Stimulated activated CD4-positive, alpha-beta T cell treated with anti-CD3 and anti-CD28 coated beads, Interleukin-4, amount 100 ng/mL, for 48 hours (primary cell): ENCODE results near the gene MME.
"Not testable (repeated sequence)": the region's sequence is repeated elsewhere in the genome, so short reads cannot be mapped to it uniquely, and the experiment has no call there.

ENCODE experiments used
- DNase-seq, 2 donors: peaks; one replicate each; pipeline ENCODE4 v3.0.0-alpha.2; 2020; ENCODE audit warnings: low read depth in 2 of 2

The MME gene

GRCh38 chr3:155084567-155084966 is 4.4 kb downstream of the MME start:
- DNase-seq = no peak

DNA sequence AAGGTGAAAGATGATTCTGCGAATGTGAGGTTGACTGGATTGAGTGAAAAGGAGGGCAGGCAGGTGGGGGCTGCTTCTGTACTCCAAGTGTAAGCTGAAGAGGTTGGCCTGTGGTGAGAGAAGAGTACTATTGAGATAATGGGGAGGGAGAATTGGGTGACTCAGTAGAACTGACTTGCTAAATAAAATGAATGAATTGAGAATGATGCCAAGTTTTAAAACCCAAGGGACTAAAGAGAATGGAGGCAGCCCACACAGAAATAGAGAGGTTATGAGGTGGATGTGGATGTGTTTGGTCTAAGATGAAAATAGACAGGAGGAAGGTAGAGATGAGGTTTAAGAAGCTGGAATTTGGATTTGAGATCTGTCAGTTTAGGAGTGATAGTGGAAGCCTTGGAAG is 5.9 kb downstream of the MME start:
- DNase-seq = no peak

DNA sequence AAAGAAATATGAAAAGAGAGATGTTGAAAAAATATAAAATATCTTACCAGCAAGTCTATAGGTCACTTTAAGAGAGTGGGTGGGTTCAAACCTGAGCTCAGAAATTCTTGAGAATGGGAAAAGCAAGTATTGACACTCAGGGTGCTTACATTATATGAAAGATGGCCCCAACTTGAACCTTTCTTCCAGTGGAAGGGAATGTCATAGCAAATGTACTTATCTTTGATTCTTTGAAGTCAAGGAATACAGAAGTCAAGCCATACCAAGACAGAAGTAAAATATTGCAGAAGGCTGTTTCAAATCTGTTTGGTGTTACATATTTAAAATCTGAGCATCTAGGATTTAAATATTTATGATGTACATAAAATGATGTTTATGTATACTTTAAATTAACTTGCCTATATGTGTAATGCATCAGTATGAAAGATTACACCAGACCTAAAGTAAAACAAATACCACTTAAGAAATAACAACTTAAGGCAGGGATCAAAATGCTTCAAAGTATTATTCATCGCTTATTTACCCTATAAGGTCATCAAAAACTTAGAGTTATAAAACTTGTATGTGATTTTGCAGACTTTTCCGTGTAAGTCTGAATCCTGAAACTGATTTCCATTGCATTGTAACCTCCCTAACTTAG is 8.7 kb downstream of the MME start:
- DNase-seq = no peak

DNA sequence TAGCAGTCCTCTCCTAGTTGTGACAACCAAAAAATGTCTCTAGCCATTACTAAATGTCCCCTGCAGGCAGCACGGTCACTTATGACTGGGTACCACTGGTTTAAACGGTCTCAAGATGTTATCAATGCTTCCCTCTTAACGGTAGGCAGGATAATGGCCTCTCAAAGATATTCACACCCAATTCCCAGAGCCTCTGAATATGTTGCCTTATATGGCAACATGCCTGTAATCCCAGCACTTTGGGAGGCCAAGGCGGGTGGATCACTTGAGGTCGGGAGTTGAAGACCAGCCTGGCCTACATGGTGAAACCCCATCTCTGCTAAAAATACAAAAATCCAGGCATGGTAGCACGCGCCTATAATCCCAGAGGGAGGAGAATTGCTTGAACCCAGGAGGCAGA is 9.4 kb downstream of the MME start:
- DNase-seq = no peak

- no peak for DNase-seq
These were observed 13.1 kb downstream of the MME start for GRCh38 chr3:155093261-155093660.

- DNase-seq = no peak
These were observed 16.3 kb downstream of the MME start for GRCh38 chr3:155096303-155097008.

- no peak for DNase-seq
These were observed 16.9 kb downstream of the MME start for GRCh38 chr3:155097009-155097349.

- DNase-seq = no peak
These were observed 21.3 kb downstream of the MME start for GRCh38 chr3:155101398-155101797.

DNA sequence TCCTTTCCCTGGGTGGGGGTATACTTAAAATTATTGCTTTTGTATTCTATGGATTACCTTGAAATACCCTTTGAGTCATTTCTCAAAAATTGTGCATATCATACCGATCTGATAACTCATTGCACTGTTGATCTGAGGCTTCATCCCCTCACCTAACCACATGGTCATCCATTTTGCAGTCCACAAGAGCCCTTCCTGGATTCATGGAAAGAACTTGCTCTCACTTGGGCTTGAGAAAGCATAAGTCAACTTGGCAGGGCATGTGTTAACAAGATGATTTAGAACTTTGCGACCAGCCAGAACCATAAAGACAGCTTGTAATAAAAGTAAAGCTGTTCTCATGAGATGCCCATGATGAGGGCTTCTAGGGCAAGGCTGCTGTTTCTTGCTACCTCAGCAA is 22.2 kb downstream of the MME start:
- no peak for DNase-seq

DNA sequence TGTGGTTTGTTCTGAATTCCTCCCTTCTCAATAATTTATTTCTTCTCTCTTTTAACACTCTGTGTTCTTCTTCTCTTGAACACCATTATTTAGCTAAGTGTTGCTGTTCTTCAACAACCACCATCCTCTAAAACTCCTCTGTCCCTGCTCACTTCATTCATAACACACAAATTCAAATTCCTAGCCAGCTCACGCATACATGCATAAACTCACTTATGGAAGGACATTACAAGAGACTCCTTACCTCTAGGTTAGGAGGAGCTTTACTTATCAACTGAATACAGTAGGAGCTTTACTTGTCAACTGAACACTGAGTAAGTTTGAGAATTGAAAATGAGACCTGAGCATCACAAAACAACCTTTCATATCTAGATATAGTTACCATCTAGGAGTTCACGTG is 23.6 kb downstream of the MME start:
- no peak for DNase-seq

DNA sequence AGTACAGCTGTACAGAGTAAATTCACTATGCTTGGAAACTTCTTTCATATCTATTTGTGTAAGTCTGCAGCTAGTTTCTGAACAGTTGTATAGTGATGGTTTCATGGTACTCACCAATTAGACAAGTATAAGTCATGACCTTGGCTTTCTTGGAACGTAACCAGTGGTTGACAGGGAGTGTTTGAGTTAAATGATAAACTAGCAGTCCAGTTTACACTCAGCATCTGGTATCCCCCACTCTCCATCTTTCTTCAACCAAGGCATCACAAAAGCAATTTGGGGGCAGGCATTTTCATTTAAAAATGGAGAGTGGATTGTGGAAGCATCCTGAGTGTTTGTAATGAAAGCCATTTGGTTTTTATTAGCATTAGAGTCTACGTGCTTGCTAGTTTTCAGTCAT is 26.0 kb downstream of the MME start:
- DNase-seq = no peak

DNA sequence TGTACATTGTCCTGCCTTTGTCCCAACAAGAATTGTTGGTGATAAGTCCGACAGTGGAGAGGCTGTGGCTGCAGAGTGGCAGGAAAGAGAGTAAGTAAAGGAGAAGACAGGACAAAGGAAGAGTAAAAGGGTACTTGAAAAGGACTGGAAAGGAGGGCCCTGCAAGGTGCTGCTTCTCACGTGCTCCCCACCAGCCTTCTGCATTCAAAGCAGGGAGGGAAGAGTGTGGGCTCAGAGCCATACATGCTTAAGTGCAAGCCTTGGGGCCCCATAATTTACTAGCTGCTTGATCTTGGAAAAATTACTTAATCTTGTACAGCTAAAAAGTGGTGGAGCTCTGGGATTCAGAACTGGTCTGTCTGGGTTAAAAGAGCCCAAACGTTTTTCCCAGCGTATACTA is 29.9 kb downstream of the MME start:
- DNase-seq = no peak

DNA sequence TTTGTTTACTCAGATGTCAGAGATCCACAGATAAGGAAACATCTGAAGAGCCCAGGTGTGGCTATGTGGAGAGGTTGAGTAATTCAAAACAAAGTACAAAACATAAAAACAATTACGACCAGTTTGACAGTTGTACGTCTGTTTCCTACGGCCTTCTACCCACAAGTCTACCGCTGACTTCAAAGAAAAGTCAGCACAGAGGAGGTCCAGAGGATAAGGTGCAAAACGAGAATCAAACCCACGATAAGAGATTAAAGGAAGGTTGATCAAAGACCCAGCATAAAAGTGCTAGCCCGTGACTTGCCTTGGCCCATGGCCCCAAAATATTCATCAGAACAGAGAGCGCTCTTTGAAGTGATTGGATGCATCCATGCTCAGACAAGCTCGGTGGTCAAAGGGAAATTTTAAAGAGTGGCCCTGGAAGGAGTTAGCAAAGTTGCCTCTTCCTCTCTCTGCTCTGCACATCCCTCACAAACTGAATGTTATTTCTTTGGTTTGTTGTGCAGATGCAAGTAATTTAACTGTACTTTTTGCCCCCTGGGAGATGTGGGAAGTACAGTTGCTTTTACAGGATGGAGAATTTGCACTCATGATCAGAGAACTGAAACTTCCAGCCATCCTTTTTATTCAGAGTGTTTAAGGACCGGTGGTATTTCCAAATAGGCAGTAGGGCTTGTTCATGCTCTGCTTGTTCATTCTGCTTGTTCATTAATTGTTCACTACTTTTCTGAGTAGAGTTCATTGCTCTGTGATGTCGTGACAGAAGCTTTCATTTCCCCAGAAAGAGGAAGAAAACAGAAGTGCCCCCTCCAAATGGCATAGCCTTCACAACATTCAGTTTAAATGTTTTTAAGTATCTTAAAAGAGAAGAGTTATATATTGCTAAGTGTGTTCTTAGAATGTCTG is 31.1 kb downstream of the MME start:
- no peak for DNase-seq

GRCh38 chr3:155111971-155112370 is 31.9 kb downstream of the MME start:
- DNase-seq = no peak

DNA sequence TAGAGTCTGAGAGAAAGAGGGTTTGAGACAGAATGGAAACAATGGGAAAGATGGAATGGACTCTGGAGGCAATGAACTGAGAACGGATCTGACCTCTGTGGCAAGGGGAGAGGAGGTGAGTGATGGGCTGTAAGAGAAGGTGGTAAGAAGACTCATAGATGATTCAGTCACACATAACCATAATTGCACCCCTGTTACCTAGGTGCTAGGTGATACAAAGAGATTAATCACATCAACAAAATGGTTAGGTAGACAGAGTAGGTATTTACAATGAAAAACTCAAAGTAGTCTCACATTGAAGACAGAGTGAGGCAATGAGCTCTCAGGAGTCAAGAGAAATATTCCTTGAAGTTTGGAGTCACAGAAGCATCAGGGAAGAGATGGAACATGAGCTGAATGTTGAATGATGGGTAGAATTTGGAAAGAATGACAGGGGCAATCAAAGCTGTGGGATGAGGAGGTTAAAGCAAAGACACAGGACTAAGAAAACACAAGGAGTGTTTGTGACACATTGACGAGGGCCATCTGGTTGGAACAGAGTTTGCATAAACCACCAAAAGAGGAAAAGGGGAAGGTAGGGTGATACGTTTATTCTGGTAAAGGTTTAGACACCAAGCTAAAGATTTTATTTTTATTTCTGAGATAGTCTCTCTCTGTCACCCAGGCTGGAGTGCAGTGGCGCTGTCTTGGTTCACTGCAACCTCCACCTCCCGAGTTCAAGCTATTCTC is 32.7 kb downstream of the MME start:
- DNase-seq = no peak

DNA sequence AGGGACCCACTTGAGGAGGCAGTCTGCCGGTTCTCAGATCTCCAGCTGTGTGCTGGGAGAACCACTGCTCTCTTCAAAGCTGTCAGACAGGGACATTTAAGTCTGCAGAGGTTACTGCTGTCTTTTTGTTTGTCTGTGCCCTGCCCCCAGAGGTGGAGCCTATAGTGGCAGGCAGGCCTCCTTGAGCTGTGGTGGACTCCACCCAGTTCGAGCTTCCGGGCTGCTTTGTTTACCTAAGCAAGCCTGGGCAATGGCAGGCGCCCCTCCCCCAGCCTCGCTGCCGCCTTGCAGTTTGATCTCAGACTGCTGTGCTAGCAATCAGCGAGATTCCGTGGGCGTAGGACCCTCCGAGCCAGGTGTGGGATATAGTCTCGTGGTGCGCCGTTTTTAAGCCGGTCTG is 44.6 kb downstream of the MME start:
- DNase-seq = not testable (repeated sequence)

- DNase-seq = no peak
These were observed 49.3 kb downstream of the MME start for GRCh38 chr3:155129396-155129795.

- no peak for DNase-seq
These were observed 49.9 kb downstream of the MME start for GRCh38 chr3:155130001-155130400.

DNA sequence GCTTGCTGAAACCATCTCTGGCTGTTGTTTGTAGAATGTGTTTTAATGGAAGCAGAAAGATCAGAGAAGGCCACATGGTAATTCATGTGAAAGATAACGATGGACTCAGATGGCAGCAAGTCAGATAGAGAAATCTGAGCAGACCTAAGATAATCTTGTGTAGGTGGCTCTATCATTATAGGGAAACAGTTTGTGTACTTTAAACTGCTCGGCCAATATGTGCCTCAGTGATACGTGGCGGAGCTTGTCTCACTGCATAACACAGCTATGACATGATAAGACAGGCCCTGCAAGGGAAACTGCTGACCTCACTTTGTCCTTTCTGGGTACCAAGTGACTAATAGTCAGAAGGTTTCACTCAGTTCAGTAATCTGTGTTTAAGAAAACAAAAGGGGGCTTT is 51.0 kb downstream of the MME start:
- DNase-seq = no peak

DNA sequence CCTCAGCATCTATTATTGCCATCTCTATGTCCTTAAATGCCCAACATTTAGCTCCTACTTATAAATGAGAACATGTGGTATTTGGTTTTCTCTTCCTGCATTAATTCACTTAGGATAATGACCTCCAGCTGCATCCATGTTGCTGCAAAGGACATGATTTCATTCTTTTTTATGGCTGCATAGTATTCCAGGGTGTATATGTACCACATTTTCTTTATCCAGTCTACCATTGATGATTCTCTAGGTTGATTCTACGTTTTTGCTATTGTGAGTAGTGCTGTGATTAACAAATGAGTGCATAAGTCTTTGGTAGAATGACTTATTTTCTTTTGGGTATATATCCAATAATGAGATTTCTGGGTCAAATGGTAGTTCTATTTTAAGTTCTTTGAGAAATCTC is 54.2 kb downstream of the MME start:
- DNase-seq = not testable (repeated sequence)

GRCh38 chr3:155135003-155135402 is 54.9 kb downstream of the MME start:
- DNase-seq = no peak

DNA sequence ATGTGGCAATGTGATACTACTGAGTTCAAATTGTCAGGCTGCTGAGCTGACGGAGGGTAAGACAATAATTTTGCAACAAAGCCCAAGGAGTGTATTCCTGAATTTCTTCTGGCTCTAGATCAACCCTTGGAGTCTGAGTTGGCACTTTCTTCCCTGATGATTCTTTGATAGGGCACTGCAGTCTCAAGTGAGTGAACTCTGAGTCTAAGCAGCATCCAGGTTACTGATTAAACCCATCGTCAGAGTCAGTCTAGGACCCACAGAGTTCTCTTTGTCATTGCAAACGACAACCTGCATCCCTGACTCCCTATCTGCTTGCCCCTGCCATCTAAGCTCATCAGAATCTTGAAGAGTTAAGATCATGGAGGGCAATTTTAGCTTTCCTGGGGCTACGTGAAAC is 58.6 kb downstream of the MME start:
- DNase-seq = no peak
